SJCRH30 (cell line): ENCODE measurements around the gene NKIRAS2. TPM values are rescaled to one million over a fixed set of nuclear protein-coding genes. Genes with fewer than 3 reads are reported as not detected.
"Not testable (repeated sequence)": the region's sequence is repeated elsewhere in the genome, so short reads cannot be mapped to it uniquely, and the experiment has no call there.

ENCODE experiments used
- DNase-seq, 2 experiments: peaks; one replicate each; pipeline ENCODE4 v3.0.0-alpha.2; 2015 to 2020
- H3K27ac ChIP-seq: fragments of 250-450 bp; sonication (Bioruptor Pico); 2 replicates; pipeline ENCODE4 v1.5.1; 2020; ENCODE audit warnings: mild to moderate bottlenecking, moderate library complexity
- H3K27me3 ChIP-seq: fragments of 250-450 bp; sonication (Bioruptor Pico); 2 replicates; pipeline ENCODE4 v1.5.1; 2020; ENCODE audit warnings: mild to moderate bottlenecking, moderate library complexity
- H3K36me3 ChIP-seq: fragments of 250-450 bp; sonication (Bioruptor Pico); 2 replicates; pipeline ENCODE4 v1.5.1; 2020; ENCODE audit warnings: mild to moderate bottlenecking, moderate library complexity
- H3K4me1 ChIP-seq: fragments of 250-450 bp; sonication (Bioruptor Pico); 2 replicates; pipeline ENCODE4 v1.5.1; 2020; ENCODE audit warnings: mild to moderate bottlenecking, moderate library complexity
- H3K4me3 ChIP-seq: fragments of 250-450 bp; sonication (Bioruptor Pico); 2 replicates; pipeline ENCODE4 v1.5.1; 2020; ENCODE audit warnings: mild to moderate bottlenecking, moderate library complexity
- H3K9me3 ChIP-seq: fragments of 250-450 bp; sonication (Bioruptor Pico); replicated peaks from 2 replicates; pipeline ENCODE4 v1.5.1; 2020; ENCODE audit warnings: mild to moderate bottlenecking, moderate library complexity
- total RNA-seq: library from RNA; depleted of rRNA; stranded (reverse); fragments of >200 nt; shearing (Covaris generic); gene quantifications from 2 replicates; pipeline ENCODE4 v1.2.3, GENCODE V29; 2014

The NKIRAS2 gene
- total RNA-seq, 1 experiment from 2014 or later, result 80.3 TPM

DNA sequence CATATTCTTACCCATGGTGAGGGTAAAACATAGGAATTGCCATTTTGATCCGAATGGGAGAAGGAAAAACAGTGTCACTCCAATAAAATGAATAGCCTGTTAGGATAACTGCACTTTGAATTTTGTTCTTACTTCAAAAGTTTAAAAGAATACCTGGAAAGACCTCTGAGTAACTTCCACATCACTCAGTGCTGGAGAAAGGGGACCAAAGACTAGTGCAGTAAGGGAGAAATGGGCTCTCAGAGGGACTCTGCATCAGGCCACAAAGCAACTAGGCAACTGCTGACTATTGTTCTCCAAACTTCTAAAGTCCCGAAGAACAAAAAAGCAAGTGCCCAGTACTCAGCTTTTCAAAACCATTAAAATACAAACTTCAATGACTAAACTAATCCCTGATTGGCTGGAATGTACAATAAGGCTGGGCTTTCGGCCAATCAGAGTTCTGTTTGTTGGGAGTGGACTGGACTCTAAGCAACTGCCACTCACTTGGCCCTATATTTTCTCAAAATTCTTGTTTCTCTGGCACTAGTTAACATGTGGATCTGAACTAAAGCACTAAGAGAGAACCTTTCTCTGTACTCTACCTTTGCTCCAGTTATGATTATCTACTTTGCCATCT, 8.9 kb upstream of the NKIRAS2 start:
- peaks cover 3% of the 10 kb centered on the region; the same call in 1 of the 2 replicates for H3K4me1 ChIP-seq
- H3K27me3 ChIP-seq, result no peaks in the 10 kb centered on the region
- DNase-seq, result no peak
- no peak overlapping the region for H3K4me3 ChIP-seq
- H3K36me3 ChIP-seq, result peaks cover 20% of the 10 kb centered on the region
- no peak overlapping the region for H3K27ac ChIP-seq
- H3K9me3 ChIP-seq, result no peaks in the 10 kb centered on the region

DNA sequence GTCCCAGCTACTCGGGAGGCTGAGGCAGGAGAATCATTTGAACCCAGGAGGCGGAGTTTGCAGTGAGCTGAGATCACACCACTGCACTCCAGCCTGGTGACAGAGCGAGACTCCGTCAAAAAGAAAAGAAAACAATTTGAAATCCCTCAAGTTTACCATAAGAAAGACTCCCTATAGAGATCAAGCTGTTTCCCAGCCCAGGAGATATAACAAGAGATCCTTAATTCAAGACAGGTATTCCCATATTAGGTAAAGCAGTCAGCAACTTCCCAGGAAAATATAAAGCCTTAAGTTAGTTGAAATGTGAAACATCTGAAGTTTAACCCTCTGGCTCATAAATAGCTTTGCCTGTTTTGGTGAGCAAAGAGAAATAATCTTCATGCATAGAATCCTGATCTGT, 7.5 kb upstream of the NKIRAS2 start:
- not testable (repeated sequence) for H3K9me3 ChIP-seq, H3K4me3 ChIP-seq, H3K27ac ChIP-seq, H3K4me1 ChIP-seq, H3K27me3 ChIP-seq, DNase-seq
- H3K36me3 ChIP-seq, result peaks cover 20% of the 10 kb centered on the region

DNA sequence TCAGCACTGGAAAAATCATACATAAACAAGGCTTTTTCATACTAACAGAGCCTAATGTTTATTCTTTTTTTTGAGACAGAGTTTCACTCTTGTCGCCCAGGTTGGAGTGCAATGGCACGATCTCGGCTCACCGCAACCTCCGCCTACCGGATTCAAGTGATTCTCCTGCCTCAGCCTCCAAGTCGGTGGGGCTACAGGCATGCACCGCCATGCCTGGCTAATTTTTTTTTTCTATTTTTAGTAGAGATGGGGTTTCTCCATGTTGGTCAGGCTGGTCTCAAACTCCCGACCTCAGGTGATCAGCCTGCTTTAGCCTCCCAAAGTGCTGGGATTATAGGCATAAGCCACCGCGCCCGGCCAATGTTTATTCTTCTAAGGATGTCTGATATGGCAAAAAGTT, 6.2 kb upstream of the NKIRAS2 start:
- H3K9me3 ChIP-seq, DNase-seq, H3K27ac ChIP-seq, H3K4me3 ChIP-seq, H3K27me3 ChIP-seq, H3K4me1 ChIP-seq: not testable (repeated sequence)
- peaks cover 17% of the 10 kb centered on the region for H3K36me3 ChIP-seq

DNA sequence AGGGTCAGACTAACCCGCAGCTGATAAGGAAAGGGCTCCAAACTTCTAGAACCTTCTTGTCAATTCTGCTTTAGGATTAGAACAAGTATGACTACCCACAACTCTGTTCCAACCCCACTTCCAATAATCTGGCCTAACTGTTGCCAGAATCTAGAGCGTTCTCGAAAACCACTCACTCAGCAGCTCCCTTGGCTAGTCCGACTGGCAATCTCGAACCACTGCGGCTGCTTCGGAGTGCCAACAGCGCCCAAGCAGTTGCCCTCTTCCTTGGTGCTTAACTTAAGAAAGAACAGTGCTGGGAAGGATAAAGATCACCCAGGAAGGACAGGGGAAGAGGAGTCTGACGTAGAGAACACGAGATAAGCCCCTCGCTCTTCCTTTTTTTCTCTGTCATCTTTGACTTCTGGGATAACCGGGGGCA, 3.5 kb upstream of the NKIRAS2 start:
- peaks cover 9% of the 10 kb centered on the region for H3K4me1 ChIP-seq
- no peaks in the 10 kb centered on the region for H3K9me3 ChIP-seq
- peaks cover 7% of the 10 kb centered on the region for H3K36me3 ChIP-seq
- peak overlapping the region; percentile 94 for H3K27ac ChIP-seq
- no peaks in the 10 kb centered on the region for H3K27me3 ChIP-seq
- peak in 1 of 2 experiments; percentile 29 for DNase-seq
- H3K4me3 ChIP-seq, result peak overlapping the region; percentile 92

DNA sequence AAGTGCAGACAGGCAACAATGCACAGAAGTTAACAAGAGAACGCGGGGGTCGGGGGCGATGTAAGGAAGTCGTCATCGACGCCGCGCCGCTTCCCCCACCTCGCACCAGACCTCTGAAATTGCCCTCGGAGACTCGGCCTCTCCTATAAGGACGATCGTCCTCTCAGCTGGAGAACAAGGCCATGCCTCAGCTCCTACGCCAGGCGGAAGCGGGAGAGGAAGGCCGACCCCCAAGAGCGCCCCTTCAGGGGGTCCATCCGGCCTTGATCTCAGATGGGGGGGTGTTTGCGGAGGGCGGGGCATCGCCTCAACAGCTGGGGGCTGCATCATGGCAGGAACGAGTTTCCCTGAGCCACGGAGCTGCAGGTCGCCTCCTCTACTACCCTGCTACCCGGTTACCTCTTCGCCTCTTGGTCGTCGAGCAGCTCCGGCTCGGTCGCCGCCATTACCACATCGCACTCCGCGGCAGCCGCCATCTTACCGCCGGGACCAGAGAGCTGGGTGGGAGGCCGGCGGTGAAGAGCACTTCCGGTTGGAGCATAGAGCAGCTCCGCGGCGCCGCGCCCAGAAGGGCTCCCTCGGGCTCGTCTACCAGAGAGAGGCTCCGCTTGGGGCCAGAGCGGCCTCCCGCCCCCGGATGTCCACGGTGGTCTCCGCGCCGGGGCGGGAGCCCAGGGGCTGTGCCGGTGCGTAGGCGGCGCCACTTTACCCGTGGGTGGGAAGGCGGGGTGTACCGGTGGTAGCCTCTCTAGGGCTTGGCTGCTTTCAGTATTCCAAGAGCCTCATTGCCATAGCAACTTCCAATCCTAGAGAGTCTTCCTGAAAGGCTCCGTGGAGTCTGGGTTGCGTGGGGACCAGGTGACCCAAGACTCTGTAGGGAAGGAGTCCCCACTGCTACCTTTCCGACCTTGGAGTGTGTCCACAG, 2.7 kb upstream of the NKIRAS2 start, which contains the start of gene DNAJC7:
TSS of gene DNAJC7 (minus strand) at position 499 of the 925 bp plus-strand sequence. CDS start at position 476, 23 bp downstream.
- no peaks in the 10 kb centered on the region for H3K27me3 ChIP-seq
- H3K4me1 ChIP-seq, result peaks cover 9% of the 10 kb centered on the region

DNA sequence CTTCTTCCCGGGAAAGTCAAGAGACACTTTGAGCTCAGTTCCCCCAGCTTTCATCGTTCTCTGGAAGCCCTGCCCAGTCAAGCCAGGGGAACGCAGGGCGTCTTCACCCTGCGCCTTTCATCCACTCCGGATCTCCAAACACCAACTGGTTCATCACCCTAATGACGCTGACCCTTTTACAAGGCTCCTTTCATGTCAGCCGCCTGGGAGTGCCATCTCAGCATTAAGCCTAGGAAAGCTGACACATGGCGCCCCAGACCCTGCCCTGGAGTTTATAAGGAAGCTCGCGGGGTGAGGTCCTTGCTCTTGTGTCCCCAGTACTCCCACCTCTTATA, 2.1 kb upstream of the NKIRAS2 start:
- no peak for DNase-seq
- peaks cover 7% of the 10 kb centered on the region; the same call in 1 of the 2 replicates for H3K36me3 ChIP-seq
- H3K4me1 ChIP-seq, result peaks cover 9% of the 10 kb centered on the region
- peak overlapping the region; percentile 94 for H3K27ac ChIP-seq
- no peaks in the 10 kb centered on the region for H3K9me3 ChIP-seq
- H3K4me3 ChIP-seq, result peak overlapping the region; percentile 92
- no peaks in the 10 kb centered on the region for H3K27me3 ChIP-seq

More for the DNA sequence above, 2.7 kb upstream of the NKIRAS2 start, which contains the start of gene DNAJC7:
- Histone ChIP-seq H3K4me3 (peak within 1 kb of the TSS; percentile 92), H3K27ac (peak within 1 kb of the TSS; percentile 94), H3K9me3 (no peaks in the 10 kb centered on the region), H3K36me3 (peaks cover 5% of the 10 kb centered on the region; the same call in 1 of the 2 replicates)
- DNase-seq, result peak; percentile 95 to 96

DNA sequence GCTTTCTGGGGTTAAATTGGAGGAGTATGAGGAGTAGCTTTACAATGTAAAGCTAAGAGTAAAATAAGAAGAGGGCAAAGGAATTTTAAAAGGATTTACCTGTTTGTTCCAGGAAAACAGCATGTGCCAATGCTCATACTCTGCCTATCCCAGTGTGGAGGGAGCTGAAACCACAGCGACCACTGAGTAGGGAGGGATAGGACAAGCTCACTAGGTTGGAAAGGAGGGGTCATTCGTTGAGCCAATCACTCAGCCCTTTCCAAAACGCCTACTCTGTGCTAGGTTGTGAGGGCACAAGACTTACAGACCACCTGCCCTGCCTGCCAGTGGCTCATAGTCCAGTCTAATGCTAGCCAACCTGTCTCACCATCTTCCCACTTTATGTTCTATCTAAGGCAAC, 1.6 kb upstream of the NKIRAS2 start:
- DNase-seq, result no peak
- Histone ChIP-seq H3K27ac (peak overlapping the region; percentile 94; the same call in 1 of the 2 replicates), H3K4me1 (peaks cover 9% of the 10 kb centered on the region), H3K9me3 (no peaks in the 10 kb centered on the region), H3K4me3 (peak overlapping the region; percentile 92), H3K36me3 (peaks cover 10% of the 10 kb centered on the region; the same call in 1 of the 2 replicates), H3K27me3 (no peaks in the 10 kb centered on the region)

DNA sequence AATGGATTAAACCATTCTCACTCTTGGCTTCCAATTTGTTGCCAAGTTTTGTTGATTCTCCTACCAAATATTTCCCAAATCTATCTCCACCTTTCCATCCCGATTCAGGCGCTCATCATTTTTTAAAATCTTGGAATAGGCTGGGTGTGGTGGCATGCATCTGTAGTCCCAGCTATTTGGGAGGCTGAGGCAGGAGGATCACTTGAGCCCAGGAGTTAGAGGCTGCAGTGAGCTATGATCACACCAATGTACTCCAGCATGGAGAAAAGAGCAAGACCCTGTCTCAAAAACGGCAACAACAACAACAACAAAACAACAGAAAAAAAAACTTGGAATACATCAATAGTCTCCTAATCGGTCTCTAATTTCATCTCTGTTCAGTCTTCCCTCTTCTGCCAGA, 902 bp upstream of the NKIRAS2 start:
- Histone ChIP-seq H3K4me3 (no peak overlapping the region), H3K9me3 (no peaks in the 10 kb centered on the region), H3K4me1 (peaks cover 9% of the 10 kb centered on the region), H3K27ac (no peak overlapping the region), H3K27me3 (no peaks in the 10 kb centered on the region), H3K36me3 (peaks cover 16% of the 10 kb centered on the region; the same call in 1 of the 2 replicates)
- no peak for DNase-seq

DNA sequence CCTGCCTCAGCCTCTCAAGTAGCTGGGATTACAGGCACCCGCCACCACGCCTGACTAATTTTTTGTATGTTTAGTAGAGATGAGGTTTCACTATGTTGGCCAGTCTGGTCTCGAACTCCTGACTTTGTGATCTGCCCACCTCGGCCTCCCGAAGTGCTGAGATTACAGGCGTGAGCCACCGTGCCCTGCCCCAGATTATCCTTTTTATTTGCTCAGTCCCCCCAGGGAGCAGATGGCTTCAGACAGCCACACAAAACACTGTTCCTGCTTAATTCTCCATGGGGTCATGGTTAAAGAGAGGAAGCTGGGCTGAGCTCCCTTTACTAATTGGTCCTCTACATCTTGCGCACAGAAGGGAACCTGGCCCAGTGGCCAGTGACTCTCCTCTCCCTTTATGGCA, 955 bp downstream of the NKIRAS2 start:
- Histone ChIP-seq H3K36me3 (peaks cover 16% of the 10 kb centered on the region), H3K4me3 (peak overlapping the region; percentile 92), H3K4me1 (peaks cover 25% of the 10 kb centered on the region)
- DNase-seq, H3K27ac ChIP-seq, H3K27me3 ChIP-seq, H3K9me3 ChIP-seq: not testable (repeated sequence)

DNA sequence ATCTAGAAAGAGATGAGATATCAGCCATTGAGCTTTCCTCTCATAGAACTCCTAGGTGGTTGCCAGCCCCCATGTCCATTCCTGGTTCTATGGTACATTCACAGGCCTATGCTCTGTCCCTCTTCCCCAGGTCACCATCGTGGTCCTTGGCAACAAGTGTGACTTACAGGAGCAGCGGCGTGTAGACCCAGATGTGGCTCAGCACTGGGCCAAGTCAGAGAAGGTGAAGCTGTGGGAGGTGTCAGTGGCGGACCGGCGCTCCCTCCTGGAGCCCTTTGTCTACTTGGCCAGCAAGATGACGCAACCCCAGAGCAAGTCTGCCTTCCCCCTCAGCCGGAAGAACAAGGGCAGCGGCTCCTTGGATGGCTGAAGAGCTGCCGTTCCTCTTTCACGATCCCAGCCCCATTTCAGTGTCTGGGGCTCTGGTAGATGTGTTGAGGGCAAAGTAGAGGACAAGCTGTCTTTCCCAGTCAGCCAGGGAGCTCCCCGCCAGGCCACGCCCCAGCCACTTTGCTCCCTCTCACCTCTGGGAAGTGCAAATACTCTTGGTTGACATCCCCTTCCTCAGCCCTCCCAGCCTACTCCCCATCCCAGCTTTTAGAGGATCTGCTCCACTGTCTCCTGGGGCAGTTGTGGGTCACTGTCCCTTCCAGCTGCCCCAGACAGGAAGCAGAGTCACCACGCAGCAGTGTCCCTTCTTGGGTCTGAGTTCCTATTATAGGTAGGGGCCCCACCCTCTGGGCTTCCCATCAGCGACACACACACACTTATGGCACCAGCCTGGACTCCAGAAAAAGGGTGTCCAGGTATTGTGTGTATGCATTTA, 3.8 kb downstream of the NKIRAS2 start:
- Histone ChIP-seq H3K27ac (no peak overlapping the region), H3K36me3 (peaks cover 16% of the 10 kb centered on the region), H3K4me3 (no peak overlapping the region), H3K9me3 (no peaks in the 10 kb centered on the region), H3K27me3 (no peaks in the 10 kb centered on the region), H3K4me1 (peaks cover 44% of the 10 kb centered on the region)
- DNase-seq, result no peak

DNA sequence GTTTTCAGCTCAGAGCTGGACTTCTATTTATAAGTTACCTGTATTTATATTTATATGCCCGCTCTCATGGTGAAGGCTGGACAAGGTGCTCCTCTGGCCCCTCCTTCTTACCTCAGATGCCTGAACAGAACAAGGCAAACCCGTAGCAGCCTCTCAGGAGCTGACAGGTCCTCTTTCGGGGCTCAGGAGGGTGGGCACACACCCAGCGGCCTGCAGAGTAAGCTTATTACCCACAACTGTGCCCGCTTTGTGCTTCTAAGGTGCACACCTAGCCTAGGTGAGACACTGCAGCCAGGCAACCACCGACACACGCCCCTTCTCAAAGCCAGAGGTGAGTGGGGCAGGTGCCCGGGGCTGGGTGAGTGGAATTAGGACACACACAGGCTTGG, 5.3 kb downstream of the NKIRAS2 start:
- Histone ChIP-seq H3K4me1 (peaks cover 47% of the 10 kb centered on the region), H3K36me3 (peaks cover 16% of the 10 kb centered on the region), H3K4me3 (no peak overlapping the region), H3K9me3 (no peaks in the 10 kb centered on the region), H3K27me3 (no peaks in the 10 kb centered on the region), H3K27ac (no peak overlapping the region; the same call in 1 of the 2 replicates)
- no peak for DNase-seq

DNA sequence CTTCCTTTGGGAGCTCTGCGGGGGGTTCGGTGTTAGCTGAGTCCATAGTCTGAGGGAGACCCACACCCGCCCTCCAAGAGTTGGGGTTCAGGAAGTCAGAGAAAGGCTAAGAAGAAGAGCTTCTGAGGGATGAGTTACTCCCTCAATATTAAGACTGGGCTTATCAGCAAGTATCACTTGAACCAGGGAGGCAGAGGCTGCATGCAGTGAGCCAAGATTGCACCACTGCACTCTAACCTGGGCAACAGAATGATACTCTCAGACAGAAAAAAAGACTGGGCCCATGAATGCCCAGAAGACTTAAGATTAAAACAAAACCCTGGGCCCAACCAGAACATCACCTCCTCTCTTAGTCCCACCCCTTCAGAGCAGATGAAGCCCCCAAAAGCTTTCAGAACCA, 6.0 kb downstream of the NKIRAS2 start:
- no peak overlapping the region; the same call in 1 of the 2 replicates for H3K27ac ChIP-seq
- H3K27me3 ChIP-seq, result no peaks in the 10 kb centered on the region
- no peak for DNase-seq
- no peak overlapping the region for H3K4me3 ChIP-seq
- no peaks in the 10 kb centered on the region for H3K9me3 ChIP-seq
- peaks cover 42% of the 10 kb centered on the region for H3K4me1 ChIP-seq
- peaks cover 16% of the 10 kb centered on the region for H3K36me3 ChIP-seq

DNA sequence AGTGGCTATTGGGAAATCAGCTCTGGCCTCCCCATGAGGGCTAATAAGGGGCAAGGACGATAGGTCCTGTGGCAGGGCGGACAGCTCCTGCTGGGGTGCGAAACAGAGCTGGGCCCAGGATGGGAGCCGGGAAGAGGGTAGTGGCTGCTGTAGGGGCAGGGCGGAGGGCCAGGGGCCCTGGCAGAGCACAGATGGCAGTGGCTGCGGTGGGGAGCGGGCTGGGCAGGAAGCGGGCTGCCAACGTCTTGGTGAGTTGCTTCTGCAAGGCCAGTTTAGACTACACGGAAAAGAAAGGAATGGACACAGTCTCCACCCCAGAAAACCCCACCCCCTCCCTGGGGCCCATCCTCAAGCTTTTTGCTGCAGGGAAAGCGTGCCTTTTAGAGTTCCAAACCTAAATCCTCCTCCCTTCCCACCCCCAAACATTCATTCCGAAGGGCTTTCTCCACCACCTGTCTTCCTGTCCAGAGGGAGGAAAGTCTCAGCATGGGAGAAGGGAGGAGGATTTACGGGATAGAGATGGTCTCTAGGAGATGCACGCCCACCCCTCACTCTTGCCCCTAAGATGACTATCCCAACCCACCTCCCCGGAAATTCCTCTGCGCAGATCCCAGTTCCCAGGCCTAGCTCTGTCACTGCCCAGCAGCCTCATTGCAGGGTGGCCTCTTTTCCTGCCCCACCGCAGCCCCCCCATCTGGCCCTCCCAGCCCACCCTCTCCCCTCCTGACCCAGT, 7.1 kb downstream of the NKIRAS2 start:
- no peaks in the 10 kb centered on the region for H3K27me3 ChIP-seq
- no peaks in the 10 kb centered on the region for H3K9me3 ChIP-seq
- H3K4me1 ChIP-seq, result peaks cover 42% of the 10 kb centered on the region
- peak; percentile 65 to 85 for DNase-seq
- no peak overlapping the region for H3K4me3 ChIP-seq
- H3K27ac ChIP-seq, result peak overlapping the region; percentile 33; the same call in 1 of the 2 replicates
- peaks cover 16% of the 10 kb centered on the region for H3K36me3 ChIP-seq

DNA sequence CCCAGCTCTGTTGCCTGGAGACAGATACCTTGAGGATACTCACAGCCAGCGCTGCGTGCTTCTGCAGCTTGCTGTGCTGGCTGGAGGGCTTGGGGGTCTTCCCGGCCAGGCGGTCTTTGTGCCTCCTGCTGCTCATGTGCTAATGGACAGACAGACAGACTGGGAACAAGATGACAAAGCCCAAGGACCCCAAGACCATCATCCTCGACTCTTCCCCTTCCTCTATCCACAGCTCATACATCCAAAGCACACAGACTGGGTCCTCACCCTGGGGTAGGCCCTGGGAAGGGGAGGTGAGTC, 7.7 kb downstream of the NKIRAS2 start:
- Histone ChIP-seq H3K27ac (peak overlapping the region; percentile 33; the same call in 1 of the 2 replicates), H3K36me3 (peaks cover 16% of the 10 kb centered on the region), H3K4me3 (no peak overlapping the region), H3K9me3 (no peaks in the 10 kb centered on the region), H3K4me1 (peaks cover 42% of the 10 kb centered on the region), H3K27me3 (no peaks in the 10 kb centered on the region)
- DNase-seq, result no peak
